GM06990 (cell line): ENCODE results near the gene POC1A.

ENCODE experiments used
- DNase-seq: peaks from one replicate; pipeline ENCODE4 v3.0.0-alpha.2; 2011; ENCODE audit not compliant: insufficient read length; ENCODE audit errors: extremely low read depth
- H3K27me3 ChIP-seq: replicated peaks from 2 replicates; pipeline ENCODE4 v1.6.0; 2011; ENCODE audit warnings: low read length; ENCODE audit not compliant: control insufficient read depth, insufficient read depth
- H3K36me3 ChIP-seq: 2 replicates; pipeline ENCODE4 v1.5.1; 2011; ENCODE audit warnings: low read length; ENCODE audit not compliant: control insufficient read depth, insufficient read depth
- H3K4me3 ChIP-seq: replicated peaks from 2 replicates; pipeline ENCODE4 v1.5.1; 2011; ENCODE audit warnings: low read depth, mild to moderate bottlenecking, control low read depth, low read length
- CTCF ChIP-seq: IDR thresholded peaks from 2 replicates; pipeline ENCODE4 v1.5.1; 2011; ENCODE audit warnings: low read length, control low read depth, mild to moderate bottlenecking, inconsistent platforms; ENCODE audit not compliant: insufficient read depth, poor library complexity, severe bottlenecking

POC1A gene

GRCh38 chr3:52120556-52121463 lies 33.4 kb downstream of the POC1A start:
- TF ChIP-seq CTCF: no peak
- Histone ChIP-seq H3K36me3 (peaks cover 2% of the 10 kb centered on the region), H3K27me3 (no peaks in the 10 kb centered on the region), H3K4me3 (no peak overlapping the region)
- DNase-seq: no peak

GRCh38 chr3:52119826-52120225 lies 34.4 kb downstream of the POC1A start:
- no peak for TF ChIP-seq CTCF
- Histone ChIP-seq H3K4me3 (no peak overlapping the region), H3K27me3 (no peaks in the 10 kb centered on the region), H3K36me3 (peaks cover 2% of the 10 kb centered on the region)
- no peak for DNase-seq

- DNase-seq: no peak
- Histone ChIP-seq H3K4me3 (no peak overlapping the region), H3K36me3 (peaks cover 2% of the 10 kb centered on the region), H3K27me3 (no peaks in the 10 kb centered on the region)
- no peak for TF ChIP-seq CTCF
These were observed 35.1 kb downstream of the POC1A start for GRCh38 chr3:52119099-52119498.

GRCh38 chr3:52118156-52118875 lies 35.9 kb downstream of the POC1A start:
- Histone ChIP-seq H3K27me3 (no peaks in the 10 kb centered on the region), H3K36me3 (peaks cover 2% of the 10 kb centered on the region), H3K4me3 (no peak overlapping the region)
- DNase-seq: no peak
- TF ChIP-seq CTCF: no peak

GRCh38 chr3:52117537-52117936 lies 36.7 kb downstream of the POC1A start:
- H3K4me3 ChIP-seq: no peak overlapping the region
- no peak for DNase-seq
- H3K27me3 ChIP-seq: no peaks in the 10 kb centered on the region
- no peak for TF ChIP-seq CTCF
- peaks cover 2% of the 10 kb centered on the region for H3K36me3 ChIP-seq
